Activated T-cell treated with anti-CD3 and anti-CD28 coated beads, Interleukin-2, amount 50 U/mL, for 48 hours (primary cell): ENCODE results near the gene SORCS3.

Source experiments
- DNase-seq, 2 experiments: peaks; one replicate each; pipeline ENCODE4 v3.0.0-alpha.2; 2020

The SORCS3 gene

DNA sequence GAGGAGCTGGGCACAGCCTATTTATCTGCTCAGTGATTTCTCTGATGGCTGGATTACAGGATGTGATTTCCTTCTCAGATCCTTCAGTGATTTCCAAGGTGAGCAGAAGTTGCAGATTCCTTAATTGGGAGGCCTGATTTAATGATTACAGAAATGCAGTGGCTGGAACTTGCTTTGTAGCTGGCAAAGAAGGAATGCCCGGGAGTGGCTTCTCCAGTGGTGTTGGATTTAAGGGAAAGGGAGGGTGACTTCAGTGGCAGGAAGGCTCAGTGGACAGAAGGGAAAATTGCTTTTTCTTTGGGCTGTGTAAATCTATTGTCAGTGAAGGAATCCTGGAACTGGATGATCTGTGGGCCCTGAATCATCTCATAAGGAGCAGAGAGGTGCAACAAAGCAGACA, 5.1 kb downstream of the SORCS3 start:
- no peak for DNase-seq

GRCh38 chr10:104648421-104648820, 7.3 kb downstream of the SORCS3 start:
- DNase-seq, result no peak

GRCh38 chr10:104650072-104650471, 9.0 kb downstream of the SORCS3 start:
- DNase-seq, result no peak

GRCh38 chr10:104650635-104651331, 9.7 kb downstream of the SORCS3 start:
- DNase-seq, result no peak

DNA sequence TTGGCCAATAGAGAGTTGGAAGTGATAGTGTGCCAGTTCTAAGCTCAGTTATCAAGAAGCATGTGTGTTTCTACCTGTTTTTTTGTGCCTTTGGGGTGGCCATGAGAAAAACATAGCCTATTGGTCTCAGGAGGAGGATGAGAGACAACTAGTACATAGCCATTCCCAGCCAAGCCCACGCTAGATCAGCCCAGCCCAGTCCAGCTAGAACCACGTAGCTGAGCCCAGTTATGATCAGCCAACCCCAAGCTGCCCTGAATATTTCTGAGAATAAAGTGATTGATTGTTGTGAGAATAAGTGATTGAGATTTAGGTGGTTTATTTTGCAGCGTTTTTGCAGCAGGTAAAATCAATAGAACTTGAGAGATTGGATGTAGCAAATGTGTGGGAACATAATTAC, 15.9 kb downstream of the SORCS3 start:
- no peak for DNase-seq

DNA sequence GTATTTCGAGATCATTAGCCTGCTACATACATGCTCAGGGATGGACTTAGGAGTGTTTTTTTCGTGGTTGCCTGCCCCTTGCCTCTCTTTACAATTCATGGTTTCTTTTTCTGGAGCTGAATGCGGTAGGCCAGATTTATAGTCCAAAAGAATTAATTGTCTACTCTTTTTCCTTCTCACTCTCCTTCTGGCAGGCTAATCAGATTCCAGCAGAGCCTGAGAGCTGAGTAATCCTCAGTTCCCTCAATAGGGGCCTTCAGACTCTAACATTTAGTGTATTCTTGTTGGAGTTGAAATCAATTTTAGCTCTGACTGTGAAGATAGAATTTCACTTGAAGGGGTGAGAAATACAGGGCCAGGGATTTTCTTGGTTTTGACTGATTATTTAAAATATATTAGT, 16.4 kb downstream of the SORCS3 start:
- DNase-seq, result no peak

DNA sequence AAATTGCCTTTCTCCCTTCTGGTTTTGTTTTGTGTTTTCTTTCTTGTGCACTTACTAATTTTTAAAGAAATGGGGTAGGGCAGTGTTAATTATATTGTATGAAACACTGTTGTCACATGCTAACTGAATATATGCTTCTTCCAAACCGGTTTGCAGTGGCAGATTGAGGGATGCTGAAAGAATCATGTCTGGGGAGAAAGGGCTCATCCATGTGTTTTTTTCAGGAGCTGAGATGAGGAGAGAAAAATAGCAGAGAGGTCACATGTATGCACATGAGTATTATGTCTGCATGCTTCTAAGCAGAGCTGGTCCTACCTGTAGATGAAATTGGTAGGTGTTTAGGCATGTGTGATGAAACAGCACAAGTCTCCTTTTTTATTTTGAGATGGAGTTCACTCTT, 17.0 kb downstream of the SORCS3 start:
- no peak for DNase-seq

DNA sequence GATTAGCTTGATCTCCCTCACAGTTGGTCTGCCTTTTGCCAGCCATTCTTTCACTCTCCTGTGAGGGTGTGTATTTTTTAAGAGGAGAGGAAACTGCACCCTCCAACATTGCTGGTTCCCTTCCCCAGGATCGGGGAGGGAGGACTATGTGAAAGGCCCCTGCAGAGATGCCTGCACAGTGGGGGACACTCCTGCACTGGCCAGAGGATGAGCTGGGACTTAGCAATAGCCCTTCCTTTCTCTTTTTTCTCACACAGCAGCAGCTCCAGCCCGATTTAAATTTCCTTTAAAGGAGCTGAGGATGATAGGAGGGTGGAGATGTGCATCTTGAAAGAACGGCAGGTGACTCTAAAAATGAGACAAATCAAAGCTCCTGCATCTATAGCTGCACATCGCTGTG, 18.7 kb downstream of the SORCS3 start:
- no peak for DNase-seq

DNA sequence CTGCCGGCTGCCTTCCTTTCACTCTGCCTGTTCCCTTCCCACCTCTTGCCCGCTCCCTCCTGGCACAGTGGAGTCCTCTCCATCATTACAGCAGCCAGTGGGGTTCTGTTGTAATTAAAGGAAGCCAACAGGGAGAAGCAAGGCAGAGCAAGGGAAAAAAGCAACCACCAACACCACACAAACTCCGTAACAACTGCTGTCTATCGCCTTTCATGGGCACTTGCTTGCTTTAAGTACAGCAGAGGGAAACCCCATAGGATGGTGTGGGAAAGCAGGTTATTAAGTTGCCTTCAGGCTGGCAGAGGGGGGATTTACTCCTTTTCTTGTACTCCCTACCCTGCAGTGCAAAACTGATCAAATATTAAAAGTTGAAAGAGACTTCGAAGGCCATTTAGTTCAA, 22.0 kb downstream of the SORCS3 start:
- DNase-seq, result no peak

DNA sequence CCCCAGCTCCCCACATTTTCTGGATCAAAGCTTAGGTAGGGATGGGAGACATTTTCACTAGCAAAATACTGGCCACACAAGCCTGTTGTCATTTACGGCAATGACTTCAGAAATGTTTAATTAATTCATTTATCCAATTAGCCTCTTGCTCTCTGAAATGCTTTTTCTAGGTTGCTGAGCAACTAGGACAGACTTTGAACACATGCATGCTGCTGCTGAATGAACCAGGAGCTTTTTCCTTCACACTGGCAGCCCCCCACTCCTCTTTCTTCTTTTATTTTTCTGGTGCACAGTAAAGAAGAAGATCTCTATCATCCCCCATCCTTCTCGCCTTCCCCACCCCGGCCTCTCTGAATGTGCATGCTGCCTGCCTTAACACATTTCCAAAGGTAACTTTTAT, 22.5 kb downstream of the SORCS3 start:
- no peak for DNase-seq

- DNase-seq, result no peak
Measured at GRCh38 chr10:104664205-104664604, 23.1 kb downstream of the SORCS3 start.

DNA sequence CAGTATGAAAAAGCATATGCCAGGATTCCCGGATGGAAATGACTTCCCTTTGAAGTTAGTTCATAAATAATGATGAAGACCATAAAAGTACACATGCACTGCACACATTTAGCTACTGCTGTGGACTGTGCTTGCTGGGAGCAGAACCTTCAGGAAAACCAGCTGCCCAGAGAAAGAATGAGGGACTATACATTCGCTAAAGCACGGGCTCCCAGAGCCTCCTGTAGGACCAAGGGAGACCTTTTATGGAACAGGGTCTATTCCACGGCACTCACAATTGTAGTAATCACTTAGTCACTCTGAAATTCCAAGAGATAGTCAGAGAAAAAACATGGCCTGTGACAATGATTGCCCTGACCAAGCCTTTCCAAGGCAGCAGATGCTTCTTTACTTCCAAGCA, 24.1 kb downstream of the SORCS3 start:
- DNase-seq, result no peak

GRCh38 chr10:104666106-104666505, 25.0 kb downstream of the SORCS3 start:
- DNase-seq, result no peak

- no peak for DNase-seq
Measured at GRCh38 chr10:104676874-104677273, 35.8 kb downstream of the SORCS3 start.

GRCh38 chr10:104678658-104679057, 37.6 kb downstream of the SORCS3 start:
- DNase-seq, result no peak

- DNase-seq, result no peak
Measured at GRCh38 chr10:104680467-104681401, 39.6 kb downstream of the SORCS3 start.

DNA sequence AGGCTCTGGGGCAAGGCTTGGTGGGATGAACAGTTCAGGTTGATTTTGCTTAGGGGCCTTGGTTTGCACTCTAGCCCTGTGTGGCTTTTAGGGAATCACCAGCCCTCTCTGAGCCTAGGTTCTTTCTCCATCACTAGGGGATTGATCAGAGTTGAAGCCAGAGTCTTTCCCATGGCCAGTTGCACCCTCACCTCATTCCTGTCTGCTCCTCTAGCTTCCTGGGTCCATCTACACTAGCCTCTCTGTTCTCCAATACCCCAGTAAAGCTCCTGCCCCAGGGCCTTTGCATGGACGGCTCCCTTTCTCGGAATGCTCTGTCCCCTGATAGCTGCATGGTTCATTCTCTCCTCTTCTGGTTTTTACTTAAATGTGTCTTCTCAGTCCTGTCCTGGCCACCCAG, 40.4 kb downstream of the SORCS3 start:
- no peak for DNase-seq

- DNase-seq, result no peak
Measured at GRCh38 chr10:104683567-104683966, 42.5 kb downstream of the SORCS3 start.

DNA sequence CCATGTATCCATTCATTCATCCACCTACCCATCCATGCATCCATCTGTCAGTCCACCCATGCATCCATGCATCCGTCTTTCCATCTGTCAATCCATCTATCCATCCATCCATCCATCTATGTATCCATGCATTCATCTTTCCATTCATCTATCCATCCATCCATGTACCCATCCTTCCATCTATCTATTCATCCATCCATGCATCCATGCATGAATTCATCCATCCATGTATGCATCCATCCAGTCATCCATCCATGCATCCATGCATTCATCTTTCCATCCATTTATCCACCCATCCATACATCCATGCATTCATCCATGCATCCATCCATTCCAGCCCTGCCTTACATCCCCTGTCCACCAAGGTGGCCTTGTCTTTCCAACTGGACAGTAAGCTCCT, 45.7 kb downstream of the SORCS3 start:
- DNase-seq, result no peak

- DNase-seq, result no peak
Measured at GRCh38 chr10:104688251-104689042, 47.4 kb downstream of the SORCS3 start.

DNA sequence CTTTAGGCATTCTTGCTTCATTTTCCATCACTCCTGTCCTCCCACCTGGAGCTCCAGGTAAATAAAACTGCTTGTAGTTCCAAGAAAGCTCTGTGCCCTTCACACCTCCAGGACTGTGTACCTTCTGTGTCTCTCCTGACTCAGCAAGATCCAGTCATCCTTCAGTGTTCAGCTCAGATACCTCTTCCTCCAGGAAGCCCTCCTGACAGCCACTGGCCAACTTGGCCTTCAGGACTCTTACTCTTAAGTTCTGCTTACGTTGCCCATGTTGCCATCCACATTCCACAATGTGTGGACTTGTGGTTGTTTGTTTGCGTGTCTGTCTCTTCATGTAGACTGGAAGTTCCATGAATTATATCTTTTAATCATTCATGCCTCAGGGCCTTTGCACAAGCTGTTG, 48.0 kb downstream of the SORCS3 start:
- no peak for DNase-seq

- no peak for DNase-seq
Measured at GRCh38 chr10:104689547-104689946, 48.5 kb downstream of the SORCS3 start.

GRCh38 chr10:104690101-104690500, 49.0 kb downstream of the SORCS3 start:
- DNase-seq, result no peak

- DNase-seq, result no peak
Measured at GRCh38 chr10:104690959-104691358, 49.9 kb downstream of the SORCS3 start.
